SW480 (cell line): ENCODE results near the gene MMP13.
A peak's percentile ranks its signal among the peaks of the same experiment; 100 is the strongest.
"Not testable (repeated sequence)": the region's sequence is repeated elsewhere in the genome, so short reads cannot be mapped to it uniquely, and the experiment has no call there.

Source experiments
- DNase-seq: peaks from one replicate; pipeline ENCODE4 v3.0.0-alpha.2; 2016; ENCODE audit warnings: low spot score

The MMP13 gene

GRCh38 chr11:102955624-102956023, at the start of gene MMP13:
Gene MMP13 (minus strand): TSS chr11:102955732. CDS start chr11:102955705, 27 bp downstream.
- DNase-seq: peak; percentile 54

- not testable (repeated sequence) for DNase-seq
Observed at GRCh38 chr11:103004234-103004633, 48.7 kb upstream of the MMP13 start.

- DNase-seq: no peak
Observed at GRCh38 chr11:102994105-102994504, 38.6 kb upstream of the MMP13 start.

GRCh38 chr11:102991776-102992175, 36.2 kb upstream of the MMP13 start:
- no peak for DNase-seq

GRCh38 chr11:102990145-102990544, 34.6 kb upstream of the MMP13 start:
- DNase-seq: no peak

GRCh38 chr11:102989379-102990047, 34.0 kb upstream of the MMP13 start:
- DNase-seq: no peak

- DNase-seq: no peak
Observed at GRCh38 chr11:102986815-102987214, 31.3 kb upstream of the MMP13 start.

GRCh38 chr11:102985850-102986249, 30.3 kb upstream of the MMP13 start:
- no peak for DNase-seq

- DNase-seq: no peak
Observed at GRCh38 chr11:102983486-102983885, 28.0 kb upstream of the MMP13 start.

GRCh38 chr11:102981324-102981910, 25.9 kb upstream of the MMP13 start:
- no peak for DNase-seq

- peak; percentile 33 for DNase-seq
Observed at GRCh38 chr11:102974552-102975280, 19.2 kb upstream of the MMP13 start.

GRCh38 chr11:102973698-102974097, 18.2 kb upstream of the MMP13 start:
- DNase-seq: not testable (repeated sequence)

- no peak for DNase-seq
Observed at GRCh38 chr11:102972853-102973252, 17.3 kb upstream of the MMP13 start.

GRCh38 chr11:102971766-102972165, 16.2 kb upstream of the MMP13 start:
- no peak for DNase-seq

GRCh38 chr11:102967497-102967896, 12.0 kb upstream of the MMP13 start:
- DNase-seq: no peak

- DNase-seq: no peak
Observed at GRCh38 chr11:102966011-102966410, 10.5 kb upstream of the MMP13 start.

- DNase-seq: no peak
Observed at GRCh38 chr11:102964867-102965266, 9.3 kb upstream of the MMP13 start.

GRCh38 chr11:102957953-102958352, 2.4 kb upstream of the MMP13 start:
- DNase-seq: no peak

GRCh38 chr11:102950622-102951081, 4.9 kb downstream of the MMP13 start:
- DNase-seq: no peak

GRCh38 chr11:102946237-102946636, 9.3 kb downstream of the MMP13 start:
- DNase-seq: no peak

- peak; percentile 72 for DNase-seq
Observed at GRCh38 chr11:102940714-102941588, 14.6 kb downstream of the MMP13 start.

GRCh38 chr11:102936864-102937509, 18.5 kb downstream of the MMP13 start:
- no peak for DNase-seq
